HG03025 (cell line): ENCODE data around the gene CD33.

Experiments used
- ATAC-seq: cut with Tn5 transposase; IDR thresholded peaks from one replicate; pipeline ENCODE4 v1.9.1; 2021; ENCODE audit warnings: mild to moderate bottlenecking, moderate library complexity; ENCODE audit not compliant: unreplicated experiment, low FRiP score

The CD33 gene

DNA sequence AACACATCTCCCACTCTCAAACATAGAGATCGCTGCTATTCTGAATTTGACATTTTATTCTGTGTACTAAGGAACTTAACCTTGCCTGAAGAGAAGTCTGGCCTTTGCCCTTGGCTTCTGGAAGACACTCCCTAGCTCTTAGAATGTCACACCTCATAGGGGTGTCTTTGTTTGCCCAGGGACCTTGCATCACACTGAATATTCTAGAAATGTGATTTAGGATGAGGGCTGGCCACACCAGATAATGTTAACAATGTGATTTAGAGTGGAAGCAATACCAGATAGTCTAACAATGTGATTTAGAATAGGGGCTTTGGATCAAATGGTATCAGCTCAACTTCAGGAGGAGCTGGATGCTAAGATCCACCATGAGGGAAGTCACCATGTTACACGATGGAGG lies 32.6 kb downstream of the CD33 start:
- no peak for ATAC-seq

DNA sequence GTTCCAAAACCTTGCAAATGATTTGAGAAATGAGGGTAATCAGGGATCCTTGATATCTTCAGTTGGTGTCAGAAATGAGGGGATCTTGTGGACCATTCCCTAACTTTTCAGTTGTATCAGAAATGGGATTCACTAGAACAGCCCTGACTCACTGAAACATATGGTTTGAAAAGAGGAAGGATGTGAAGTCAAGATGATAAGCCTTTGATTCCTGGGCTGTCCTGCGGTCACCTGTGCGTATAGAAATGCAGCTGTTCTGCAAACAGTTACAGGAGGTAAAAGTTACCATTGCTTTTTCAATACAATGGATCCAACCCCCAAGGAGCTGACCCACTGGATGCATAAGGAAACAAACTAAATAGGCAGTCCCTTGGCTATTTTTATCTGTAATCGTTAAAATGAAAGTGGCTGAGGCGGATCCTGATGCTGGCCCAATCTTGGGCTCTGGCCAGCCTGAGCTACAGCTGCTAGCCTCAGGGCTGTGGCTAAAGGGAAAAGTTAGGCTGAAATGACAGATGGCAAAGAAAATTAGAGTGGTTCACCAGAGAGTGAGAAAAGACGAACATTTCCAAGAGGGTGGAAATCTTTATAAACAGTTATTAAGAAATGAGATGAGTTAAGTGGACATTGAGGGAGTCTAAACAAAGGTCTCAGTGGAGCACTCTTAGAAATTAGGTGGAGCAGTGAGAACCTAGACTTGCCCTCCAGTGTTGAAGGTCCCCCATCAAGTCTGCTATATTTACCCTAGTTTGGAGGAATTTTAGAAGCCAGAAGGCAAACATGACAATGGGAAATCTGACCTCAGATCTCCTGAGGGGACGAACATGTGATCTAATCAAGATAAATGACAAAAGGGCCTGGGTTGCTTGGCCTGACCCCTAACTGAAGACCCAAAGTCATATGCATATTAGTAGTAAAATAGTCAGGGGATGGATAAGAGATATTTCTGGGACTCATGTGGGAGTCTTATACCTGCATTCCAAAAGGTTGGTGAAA lies 33.6 kb downstream of the CD33 start:
- no peak for ATAC-seq

GRCh38 chr19:51259348-51260245 lies 34.7 kb downstream of the CD33 start:
- ATAC-seq: no peak

- no peak for ATAC-seq
These were observed 38.9 kb downstream of the CD33 start for GRCh38 chr19:51263808-51264207.

GRCh38 chr19:51271067-51271466 lies 46.2 kb downstream of the CD33 start:
- no peak for ATAC-seq

DNA sequence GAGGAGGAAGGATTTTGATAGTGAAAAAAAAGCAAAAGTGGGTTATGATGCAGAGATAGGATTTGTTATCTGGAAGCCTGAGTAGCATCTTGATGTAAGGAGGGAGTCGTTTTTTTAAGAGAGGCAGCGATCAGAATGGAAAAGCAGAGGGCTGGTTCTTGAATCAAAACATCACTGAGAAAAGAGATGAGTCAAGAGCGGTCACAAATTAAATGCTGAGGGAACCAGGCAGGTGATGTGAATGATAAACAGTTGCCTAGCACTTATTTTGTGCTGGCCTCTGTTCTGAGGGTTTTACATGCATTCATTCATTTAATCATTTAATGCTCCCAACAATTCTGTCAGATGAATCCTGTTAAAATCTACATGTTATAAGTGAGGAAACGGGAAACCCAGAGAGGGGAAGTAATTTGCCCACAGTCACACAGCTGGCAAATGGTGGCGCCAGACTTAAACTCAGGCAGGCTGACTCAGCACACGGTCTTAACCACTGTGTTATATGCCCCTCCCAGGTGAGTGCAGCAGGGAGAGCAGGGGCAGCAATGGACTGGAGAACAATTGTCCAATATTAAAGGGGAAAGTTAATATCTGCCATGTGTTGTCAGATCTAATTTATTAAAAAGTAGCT lies 47.4 kb downstream of the CD33 start:
- ATAC-seq: no peak

DNA sequence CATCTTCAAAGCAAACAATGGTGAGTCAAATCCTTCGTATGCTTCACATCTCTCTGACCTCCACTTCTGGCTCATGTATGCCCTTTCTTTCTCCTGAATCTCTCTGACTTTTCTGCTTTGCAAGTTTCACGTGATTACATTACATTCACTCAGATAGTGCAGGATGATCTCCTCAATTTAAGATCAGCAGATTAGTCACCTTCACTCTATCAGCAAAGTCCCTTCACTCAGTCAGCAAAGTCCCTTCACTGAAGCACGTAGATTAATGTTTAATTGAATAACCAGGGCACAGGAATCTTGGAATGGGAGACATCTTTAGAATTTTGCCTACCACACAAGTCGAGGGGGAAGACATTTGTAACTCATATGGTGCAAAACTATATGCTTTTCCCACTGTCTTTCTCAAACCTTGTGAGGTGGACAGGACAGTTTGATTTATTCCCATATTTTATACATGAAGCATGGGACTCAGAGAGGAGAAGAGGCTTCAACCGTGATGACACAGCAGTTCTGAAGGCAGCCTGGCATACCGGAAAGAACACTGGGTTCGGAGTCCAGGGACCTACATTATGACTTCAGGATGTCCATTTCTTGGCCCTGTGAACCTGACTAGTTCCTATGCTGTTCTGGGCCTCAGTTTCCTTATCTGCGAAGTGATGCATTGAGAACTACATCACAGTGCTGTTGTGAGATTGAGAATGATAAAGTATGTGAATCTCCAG lies 49.3 kb downstream of the CD33 start:
- no peak for ATAC-seq

GRCh38 chr19:51277112-51277511 lies 52.2 kb downstream of the CD33 start:
- ATAC-seq: no peak

- no peak for ATAC-seq
These were observed 57.5 kb downstream of the CD33 start for GRCh38 chr19:51282335-51282734.

DNA sequence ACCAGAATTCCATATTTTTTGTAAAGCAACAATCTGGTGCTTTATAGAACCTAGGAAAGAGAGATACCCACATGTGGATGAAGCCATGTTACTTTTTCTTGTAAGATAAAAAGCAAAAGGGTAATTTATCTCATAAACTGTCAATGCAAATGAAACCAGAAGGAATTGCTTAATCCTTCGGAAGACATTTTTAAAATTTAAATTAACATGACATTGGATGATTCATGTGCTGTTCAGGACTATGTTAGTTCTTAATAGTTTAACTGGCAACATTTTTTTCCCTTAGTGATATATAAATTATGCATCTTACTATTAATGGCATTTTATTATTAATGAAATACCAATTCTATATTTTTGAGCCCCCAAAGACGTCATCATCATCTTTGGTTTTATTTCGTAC lies 60.8 kb downstream of the CD33 start:
- no peak for ATAC-seq
